NOMO-1 (cell line): ENCODE measurements around the gene PLXNB2.
A peak's percentile ranks its signal among the peaks of the same experiment; 100 is the strongest.

Source experiments
- DNase-seq, 2 experiments: peaks; one replicate each; lab custom pipeline; 2025; ENCODE audit not compliant: unreplicated experiment in 2 of 2; lab: John Stamatoyannopoulos, UW

Gene PLXNB2

DNA sequence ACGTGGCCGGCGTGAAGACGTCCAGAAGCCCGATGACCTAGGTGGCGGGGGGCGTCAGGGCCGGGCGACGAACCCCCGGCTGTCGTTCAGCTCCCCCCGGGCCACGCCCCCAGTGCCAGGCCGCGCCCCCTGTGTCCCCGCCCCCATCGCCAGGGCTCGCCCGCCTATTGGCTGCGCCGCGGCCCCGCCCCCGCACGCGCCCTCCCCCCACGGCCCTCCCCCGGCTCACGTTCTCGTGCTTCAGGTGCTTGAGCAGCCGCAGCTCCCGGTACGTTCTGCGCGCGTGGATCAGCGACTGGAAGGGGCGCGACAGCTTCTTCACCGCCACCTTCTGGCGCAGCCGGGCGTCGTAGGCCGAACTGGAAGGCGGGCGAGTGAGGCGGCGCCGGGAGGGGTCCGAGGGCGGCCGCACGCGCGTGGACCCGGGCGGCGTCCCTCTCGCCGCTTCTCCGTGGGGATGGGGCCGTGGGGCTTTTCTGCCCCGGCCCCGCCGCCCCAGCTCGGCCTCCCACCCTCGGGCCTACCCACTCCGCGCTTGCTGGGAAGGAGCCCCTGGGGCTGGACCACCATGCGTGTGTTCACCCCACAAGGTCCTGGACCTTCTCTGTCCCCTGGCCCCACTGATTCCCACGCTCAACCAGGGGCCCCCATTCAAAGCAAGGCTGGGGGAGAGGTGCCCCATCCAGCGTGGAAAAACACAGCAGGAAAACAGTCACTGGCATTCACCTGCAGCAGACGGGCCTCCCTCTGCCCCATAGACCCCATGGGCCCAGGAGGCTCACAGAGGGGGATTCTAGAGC lies 39.7 kb downstream of the PLXNB2 start:
- no peak for DNase-seq

DNA sequence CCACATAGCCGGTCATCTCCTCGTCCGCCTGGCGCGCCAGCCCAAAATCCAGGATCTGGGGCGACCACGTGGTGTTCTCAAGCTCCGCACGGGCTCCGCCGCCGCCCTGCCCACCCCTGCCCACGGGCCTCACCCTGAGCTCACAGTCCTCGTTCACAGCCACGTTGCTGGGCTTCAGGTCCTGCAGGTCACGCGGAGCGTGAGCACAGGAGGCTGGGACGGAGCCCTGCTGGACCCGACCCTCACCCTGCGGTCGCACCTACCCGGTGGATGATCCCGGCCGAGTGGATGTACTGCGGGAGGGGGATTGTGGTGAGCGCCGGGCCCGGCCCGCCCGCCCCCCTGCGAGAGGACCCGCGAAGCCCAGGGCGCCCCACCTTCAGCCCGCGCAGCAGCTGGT lies 40.5 kb downstream of the PLXNB2 start:
- DNase-seq, result no peak

DNA sequence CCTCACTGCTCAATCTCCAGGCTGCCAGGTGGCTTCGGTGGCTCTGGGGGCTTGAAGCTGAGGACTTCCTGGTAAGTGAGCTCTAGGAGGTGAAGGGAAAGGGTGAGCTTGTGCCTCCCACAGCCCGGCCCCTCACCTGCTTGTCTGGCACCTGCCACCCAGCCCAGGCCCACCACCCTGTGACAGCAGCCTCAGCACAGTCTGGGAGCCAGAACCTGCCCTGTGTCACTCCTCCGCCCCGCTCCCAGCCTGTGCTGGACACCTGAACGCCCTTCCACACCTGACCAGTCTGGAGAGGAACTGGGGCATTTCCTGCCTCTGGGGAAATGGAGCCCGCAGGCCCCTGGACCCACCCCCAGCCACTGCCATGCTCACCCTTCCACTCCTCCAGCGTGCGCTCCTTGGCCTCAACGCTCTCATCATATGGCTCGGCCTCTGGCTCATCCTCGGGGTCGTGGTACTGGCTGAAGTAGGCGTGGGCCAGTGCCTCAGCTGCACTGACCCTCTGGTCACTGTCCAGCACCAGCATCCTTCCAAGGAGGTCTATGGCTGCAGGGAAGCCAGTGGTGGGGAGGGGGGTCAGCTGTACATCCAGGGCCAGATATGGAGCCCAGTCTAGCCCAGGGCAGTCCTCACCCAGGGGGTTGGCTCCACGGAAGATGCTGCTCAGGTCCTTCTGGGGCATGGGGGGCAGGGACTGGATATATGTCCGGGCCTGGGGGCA lies 42.3 kb downstream of the PLXNB2 start:
- DNase-seq, result no peak

DNA sequence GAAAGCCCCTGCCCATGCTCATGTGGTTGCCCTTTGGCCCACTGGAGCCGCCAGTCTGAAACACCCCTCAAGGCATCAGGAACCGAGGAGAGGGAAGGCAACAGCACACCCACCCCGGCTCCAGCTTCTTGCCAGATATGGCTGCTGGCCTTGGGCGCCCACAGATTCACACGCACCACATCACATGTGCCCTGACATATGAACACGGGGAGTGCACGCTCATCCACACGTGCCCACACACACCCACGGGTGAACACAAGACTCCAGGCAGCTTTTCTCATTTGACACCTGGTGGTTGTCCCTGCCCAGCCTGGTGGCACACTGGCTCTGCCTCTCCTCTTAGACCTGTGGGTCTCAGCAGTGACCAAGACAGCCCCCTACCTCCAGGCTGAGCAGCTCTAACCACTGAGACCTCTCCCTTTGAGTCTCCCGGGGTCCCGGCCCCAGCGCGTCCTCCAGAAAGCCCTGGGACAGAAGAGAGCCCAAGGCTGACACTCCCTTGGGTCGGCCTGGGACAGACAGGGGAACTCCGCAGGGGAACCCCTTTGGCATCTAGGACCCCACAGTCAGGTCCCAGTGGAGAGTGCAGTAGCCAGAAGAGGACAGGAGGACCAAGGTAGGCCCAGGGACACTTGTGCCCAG lies 43.2 kb downstream of the PLXNB2 start:
- DNase-seq, result no peak

DNA sequence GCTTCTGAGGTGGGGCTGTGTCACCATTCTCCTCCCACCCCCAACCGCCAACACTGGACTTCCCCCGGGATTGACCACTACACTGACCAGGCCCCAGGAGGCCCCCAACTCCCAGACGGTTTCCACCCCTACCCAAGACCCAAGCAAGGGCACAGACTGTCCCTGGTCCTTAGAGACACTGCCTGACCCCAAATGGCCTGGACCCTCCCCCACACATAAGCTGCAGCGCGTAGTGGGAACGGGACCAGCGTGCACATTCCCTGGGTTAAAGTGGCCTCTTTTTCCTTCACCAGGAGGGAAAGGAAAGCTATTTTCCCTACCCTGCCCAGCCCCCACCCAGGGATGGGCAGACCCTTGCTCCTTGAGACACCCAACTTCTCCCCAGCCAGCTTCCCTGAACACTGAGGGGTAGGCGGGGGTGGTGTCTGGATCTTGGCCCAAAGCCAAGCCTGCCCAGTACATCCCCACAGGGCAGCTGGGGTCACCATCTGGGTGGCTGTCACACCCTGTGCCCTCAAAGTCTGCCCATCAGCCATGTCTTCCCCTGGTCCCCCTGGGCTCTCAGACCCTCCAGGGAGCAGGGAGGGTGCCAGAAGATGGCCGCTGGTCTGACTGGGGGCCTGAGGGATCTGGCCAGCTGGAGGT lies 44.4 kb downstream of the PLXNB2 start:
- no peak for DNase-seq

DNA sequence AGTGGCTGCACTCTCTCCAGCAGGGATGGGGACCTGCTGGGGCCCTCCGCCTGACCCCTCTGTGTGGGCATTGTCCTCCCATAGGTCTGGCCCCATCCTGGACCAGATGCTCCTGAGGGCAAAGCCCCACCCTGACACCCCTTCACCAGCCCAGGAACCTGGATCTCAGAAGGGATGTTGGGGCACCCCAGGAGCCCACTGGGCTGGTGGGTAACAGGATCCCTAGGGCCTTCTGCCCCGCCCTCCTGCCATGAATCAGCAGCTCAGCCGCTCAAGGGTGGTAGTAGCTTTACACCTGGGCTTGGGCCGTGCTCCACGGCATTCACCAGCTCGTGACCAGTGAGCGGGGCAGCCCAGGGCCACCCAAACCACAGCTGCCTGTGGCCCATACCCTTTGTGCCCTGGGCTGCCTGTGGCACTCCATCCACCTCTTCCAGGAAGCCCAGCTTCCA lies 45.0 kb downstream of the PLXNB2 start:
- no peak for DNase-seq

DNA sequence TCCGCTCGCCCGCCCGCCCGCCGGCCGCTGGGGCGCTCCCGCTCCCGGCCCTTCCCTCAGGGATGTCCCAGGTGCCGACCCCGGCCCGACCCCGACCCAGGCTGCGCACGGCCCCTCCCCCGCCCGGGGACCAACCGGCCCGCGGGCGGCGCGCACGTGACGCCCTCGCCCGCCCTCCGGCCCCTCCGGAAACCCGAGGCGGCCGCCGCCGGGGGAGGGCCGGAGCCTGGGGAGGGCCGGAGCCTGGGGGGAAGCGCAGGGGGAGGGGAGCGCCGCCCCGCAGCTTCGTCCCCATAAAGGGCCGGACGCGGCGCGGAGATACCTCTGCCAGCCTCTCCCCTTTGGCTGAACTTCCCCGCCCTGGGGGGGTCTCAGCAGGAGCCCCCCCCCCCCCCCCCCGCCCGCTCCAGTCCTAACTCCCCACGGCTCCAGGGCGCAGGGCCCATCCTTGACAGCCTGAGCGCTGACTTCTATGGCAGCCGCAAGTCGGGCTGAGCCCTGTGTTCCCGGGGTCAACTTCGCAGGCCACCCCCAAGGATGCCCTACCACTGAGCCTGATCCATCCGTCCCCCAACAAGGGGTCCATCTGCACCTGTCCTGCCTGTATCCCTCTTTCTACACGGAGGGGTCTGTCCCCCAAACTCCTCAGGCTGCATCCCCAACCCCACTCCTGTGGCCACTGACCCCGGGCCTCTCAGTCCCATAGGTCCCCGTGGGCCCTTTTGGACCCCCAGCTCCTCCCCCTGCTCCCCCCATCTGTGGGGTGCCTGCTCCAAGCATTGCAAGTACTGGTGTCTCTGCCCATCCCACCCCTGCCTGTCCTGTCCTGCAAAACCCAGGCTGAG lies 45.6 kb downstream of the PLXNB2 start, which contains the start of gene MAPK12:
Gene MAPK12, minus strand, starts transcription at position 69 of the 845 bp plus-strand sequence. CDS start 174 bp downstream, outside the sequence.
- DNase-seq, result peak in 1 of 2 experiments; percentile 30

DNA sequence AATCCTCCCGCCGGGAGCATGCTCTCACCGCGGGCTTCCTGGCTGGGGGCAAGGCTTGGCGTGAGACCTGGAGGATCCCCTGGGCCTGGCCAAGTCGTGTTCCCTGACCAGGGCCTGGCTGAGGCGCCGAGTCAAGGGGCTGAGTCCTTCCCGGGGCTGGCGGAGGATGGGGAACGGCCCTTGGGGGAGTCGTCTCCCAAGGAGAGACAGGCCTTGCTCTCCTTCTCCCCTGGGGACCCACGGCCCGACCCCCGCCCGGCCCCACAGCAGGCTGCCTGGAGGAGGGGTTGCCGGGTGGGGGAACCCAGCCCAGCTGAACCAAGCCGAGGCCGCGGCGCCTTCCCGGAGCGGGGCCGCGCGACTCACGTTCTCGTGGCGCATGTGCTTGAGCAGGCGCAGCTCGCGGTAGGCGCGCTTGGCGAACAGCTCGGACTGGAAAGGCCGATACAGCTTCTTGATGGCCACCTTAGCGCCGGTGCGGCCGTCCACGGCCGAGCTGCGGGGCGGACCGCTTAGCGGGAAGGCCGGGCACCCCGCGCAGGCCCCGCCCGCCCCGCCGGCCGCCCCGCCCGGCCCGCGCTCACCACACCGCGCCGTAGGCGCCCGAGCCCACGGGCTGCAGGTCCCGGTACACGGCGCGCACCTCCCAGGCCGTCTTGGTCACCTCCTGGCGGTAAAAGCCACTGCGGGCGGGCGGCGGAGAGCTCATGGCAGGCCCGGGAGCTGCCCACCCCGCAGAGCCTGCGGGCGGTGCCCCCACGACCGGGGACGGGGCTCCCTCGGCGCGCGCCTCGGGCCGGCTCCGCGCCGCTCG lies 46.4 kb downstream of the PLXNB2 start:
- peak in 1 of 2 experiments; percentile 21 for DNase-seq

DNA sequence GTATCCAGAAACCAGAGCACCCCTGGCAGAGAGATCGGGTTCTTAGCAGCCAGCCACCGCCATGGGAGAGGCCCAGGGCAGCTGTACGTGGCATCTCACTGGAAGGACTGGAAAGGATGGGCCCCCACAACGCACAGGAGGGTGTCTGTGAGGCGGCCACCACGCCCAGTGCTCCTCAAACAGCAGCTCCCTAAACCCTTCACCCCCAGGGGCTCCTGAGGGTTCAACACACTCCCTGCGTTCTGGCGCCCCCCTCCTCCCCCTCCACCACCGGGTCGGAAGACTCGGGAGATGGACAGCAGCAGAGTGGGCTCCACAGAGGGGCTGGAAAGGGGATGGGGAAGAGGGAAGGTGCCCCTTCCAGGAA lies 47.0 kb downstream of the PLXNB2 start:
- DNase-seq, result no peak

DNA sequence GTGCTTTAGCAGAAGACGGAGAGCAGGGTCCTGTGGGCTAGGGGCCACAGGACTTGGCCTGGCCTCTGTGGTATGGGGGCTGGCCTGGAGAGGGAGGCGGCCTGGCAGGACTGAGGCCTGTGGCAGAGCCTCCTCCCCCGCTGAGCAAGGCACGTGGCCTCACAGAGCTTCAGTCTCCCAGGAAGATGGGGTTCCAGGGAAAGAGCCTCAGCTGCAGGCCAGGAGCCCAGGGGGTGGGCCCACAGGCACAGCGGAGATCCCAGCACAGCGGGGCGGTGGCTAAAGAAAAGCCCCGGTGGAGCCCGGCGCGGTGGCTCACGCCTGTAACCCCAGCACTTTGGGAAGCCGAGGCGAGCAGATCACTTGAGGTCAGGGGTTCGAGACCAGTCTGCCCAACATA lies 48.1 kb downstream of the PLXNB2 start:
- no peak for DNase-seq

DNA sequence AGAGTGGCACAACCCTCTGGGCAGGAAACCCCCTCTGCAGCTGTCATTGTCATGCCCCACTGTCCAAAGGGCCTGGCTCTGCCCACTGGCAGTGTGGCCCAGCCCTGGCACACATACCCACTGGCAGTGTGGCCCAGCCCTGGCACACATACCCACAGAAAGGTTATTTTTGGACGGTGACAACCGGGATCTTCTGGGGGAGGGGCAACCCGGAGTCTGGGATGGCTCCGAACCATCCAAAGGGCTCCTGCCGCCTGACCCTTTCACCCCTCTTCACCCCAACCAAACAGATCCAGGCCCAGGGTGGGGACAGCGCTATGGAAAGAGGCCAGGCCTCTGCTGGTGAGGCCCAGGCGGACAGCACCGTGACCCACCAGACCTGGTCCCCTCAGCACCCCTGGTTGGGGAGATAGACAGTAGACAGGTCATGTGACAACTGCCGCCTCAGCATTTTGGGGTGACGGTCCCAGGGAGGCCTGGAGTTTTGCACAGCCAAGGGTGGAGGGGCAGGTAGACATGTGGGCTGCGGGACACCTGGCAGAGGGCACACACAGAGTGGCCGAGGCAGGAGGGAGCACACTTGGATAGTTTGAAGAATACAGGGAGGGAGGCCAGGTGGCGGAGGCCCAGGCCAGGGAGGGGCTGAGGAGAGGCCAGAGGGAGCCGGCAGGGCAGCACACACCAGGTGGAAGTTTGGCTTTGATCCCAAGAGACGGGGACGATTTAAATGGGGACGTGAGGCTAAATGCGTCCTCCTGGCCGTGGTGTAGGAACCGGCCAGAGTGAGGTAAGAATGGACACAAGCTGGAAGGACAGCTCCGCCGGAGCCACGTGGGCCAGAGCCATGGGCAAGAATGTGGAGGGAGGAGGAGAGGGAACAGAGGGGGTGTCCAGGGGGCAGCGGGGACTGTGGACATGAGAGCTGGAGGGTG lies 48.8 kb downstream of the PLXNB2 start:
- no peak for DNase-seq

DNA sequence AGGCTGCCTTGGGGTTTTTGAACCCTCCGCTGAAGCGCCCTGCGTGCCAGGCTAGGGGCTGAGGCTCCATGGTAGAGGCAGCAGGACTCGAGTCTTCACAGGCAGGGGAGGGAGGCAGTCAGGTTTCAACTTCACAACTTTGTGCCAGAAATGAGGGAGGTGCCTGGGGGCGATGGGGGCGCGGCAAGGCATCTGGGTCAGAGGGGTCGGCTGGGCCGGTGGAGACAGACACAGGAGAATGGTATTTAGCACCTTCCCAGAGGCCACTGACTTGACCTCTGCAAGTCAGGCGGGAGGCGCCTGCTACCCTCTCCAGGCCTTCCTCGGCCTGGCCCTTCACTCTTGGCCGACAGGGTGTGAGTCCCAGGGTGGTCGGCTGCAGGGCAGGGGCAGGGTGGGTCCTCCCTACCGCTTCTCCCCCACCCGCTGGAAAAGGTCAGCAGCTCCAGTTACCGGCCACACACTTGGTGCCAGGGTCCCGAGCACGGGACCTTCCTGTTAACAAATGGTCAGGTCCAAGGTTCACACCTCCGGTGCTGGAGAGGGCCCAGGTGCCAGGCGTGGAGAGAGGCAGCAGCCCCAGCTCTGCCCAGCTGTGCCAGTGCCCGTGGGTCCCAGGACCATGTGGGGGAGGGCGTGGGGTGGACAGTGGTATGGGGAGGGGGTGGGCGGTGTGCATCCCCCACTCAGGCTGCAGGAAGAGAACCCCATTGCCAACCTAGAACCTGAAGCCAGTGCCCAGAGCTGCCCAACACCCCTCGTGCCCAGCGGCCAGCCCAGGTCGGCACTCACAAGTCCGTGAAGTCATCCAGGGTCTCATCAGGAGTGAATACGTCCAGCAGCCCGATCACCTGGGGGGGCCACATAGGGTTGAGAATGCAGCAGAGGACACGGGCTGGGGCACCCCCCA lies 49.7 kb downstream of the PLXNB2 start:
- no peak for DNase-seq

DNA sequence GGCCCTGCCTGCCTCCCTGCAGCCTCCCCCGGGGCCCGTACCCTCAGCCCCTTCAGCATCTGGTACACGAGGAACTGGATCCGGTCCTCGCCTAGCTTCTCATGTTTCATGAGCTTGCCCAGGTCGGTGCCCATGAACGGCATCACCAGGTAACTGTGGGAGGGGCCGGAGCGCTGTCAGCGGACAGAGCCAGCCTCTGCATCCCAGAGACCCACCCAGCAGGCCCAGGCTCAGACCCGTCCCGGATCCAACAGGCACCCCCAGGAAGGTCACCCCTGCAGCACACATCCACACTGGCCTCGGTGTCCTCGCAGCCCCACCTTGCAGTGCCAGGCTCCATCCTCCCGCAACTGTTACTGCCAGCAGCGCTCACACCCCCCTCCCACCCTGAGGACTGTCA lies 50.4 kb downstream of the PLXNB2 start:
- no peak for DNase-seq

DNA sequence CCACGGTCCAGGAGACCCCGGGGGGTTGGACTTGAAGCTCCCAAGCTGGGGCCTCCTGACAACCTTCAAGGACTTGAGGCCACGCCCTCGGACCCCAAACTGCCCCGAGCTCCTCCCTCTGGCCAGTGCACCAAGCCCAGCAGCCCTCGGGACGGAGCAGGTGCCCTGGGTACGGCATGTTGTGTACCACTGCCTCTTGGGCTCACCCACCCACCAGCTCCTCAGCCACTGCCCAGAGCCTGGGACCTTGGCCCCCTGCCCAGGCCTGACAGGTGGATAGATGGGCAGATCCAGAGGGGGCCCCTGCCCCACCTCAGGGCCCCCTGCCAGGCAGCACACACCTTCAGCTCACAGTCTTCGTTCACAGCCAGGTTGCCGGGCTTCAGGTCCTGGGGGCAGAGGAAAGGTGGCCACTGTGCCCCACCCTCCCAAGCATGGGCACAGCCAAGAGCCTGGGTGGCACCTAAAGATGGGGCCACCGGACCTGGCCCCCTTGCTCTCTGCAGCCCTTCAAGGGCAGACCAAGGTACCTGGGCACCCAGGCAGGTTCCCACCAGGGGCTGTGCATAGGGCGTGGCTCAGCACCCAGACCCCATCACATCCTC lies 51.1 kb downstream of the PLXNB2 start:
- no peak for DNase-seq

DNA sequence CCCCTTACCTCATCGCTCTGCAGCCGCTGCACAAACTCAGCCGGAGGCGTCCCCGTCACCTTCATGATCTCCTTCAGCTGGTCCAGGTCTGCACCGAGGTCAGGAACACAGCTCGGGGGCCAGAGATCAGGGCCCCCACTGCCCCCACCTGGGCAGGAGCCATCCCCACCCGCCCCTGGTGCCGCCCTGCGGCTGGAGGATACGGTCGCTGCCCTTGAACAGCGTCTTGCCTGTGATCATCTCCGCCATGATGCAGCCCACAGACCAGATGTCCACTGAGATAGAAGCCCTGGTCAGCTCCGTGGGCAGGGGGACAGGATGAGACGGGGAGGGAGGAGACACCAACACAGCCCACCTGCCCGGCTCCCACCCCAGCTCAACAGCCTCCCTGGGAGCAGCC lies 51.8 kb downstream of the PLXNB2 start:
- DNase-seq, result no peak

DNA sequence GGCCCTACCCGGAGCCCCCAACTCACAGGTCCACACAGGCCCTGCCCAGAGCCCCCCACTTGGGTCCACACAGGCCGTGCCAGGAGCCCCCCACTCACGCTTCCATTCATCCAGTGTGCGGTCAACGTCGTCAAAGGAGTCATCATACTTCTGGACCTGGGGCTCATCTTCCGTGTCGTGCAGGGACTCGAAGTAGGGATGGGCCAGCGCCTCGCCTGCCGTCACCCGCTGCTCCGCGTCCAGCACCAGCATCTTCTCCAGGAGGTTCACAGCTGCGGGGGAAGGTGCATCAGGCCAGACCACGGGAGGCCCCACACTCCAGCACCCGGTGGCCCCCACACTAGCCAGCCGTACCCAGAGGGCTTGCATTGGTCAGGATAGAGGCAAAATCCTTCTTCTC lies 52.3 kb downstream of the PLXNB2 start:
- DNase-seq, result no peak

DNA sequence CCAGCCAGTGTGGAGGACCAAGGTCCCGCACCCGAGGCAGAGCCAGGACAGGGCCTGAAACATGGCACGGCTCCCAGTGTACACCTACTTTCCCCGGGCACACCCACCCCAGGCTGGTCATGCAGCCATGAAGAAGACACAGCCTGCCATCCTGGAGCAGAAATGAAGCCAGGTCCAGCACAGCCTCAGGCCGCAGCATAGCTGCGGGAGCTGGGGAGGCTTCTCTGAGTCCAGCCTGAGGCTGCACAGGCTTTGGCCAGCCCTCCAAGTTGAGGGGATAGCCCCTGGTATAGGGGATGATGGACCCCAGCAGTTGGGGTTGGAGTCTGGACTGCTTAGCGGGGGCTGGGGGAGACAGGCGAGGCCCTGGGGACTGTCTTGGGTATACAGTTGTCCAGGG lies 53.5 kb downstream of the PLXNB2 start:
- DNase-seq, result no peak
